HepG2 (cell line): Measurements from ENCODE around the gene ZSCAN21. TPM values are rescaled to one million over a fixed set of nuclear protein-coding genes. Genes with fewer than 3 reads are reported as not detected.

Experiments
- ATAC-seq: fragments of 200-7000 bp; cut with Tn5 transposase; 3 replicates; pipeline ENCODE4 v1.9.1; 2020; ENCODE audit warnings: mild to moderate bottlenecking, moderate library complexity
- BruUV-seq: library from RNA; stranded (reverse); fragments of 400-500 nt; replicated peaks from 2 replicates; lab custom pipeline; 2021; lab: Mats Ljungman, UMichigan
- CTCF ChIA-PET: fragments of 300-600 bp; formaldehyde crosslinking; extraction: SDS; loops from one replicate; lab custom pipeline; 2021; ENCODE audit warnings: low total read pairs, inconsistent platforms, low intra/inter-chr PET ratio; lab: Yijun Ruan, JAX
- POLR2A ChIA-PET: fragments of 350-600 bp; sonication (Branson Sonifier 250); formaldehyde crosslinking; loops from one replicate; lab custom pipeline; 2020; ENCODE audit warnings: antibody characterized with exemption, inconsistent platforms; lab: Yijun Ruan, JAX
- DNase-seq: peaks from one replicate; pipeline ENCODE4 v3.0.0-alpha.2; 2015; ENCODE audit warnings: low spot score
- FAIRE-seq: peaks from 3 replicates; lab custom pipeline; 2011; peaks lifted over from hg19 to GRCh38; lab: Jason Lieb, UNC
- H2AFZ ChIP-seq: one replicate; pipeline ENCODE4 v1.6.1; 2011; ENCODE audit warnings: low read length, inconsistent platforms
- H3K27ac ChIP-seq: fragments of 300-600 bp; 3 replicates; pipeline ENCODE4 v1.8.0; 2011; ENCODE audit warnings: mixed run types, mild to moderate bottlenecking, mixed read lengths, low read length, inconsistent platforms; ENCODE audit not compliant: insufficient read depth; ENCODE audit errors: extremely low read length
- H3K27me3 ChIP-seq, 2 experiments: fragments of 200-600 bp in 1 of 2; 2 replicates in 1 of 2; 3 replicates in 1 of 2; pipeline versions ENCODE4 v1.6.0 to v1.8.0; 2011; ENCODE audit warnings: low read length in 2 of 2, mild to moderate bottlenecking in 2 of 2, moderate library complexity in 2 of 2, inconsistent platforms in 1 of 2; ENCODE audit not compliant: insufficient read depth in 2 of 2, control insufficient read depth in 1 of 2
- H3K36me3 ChIP-seq, 2 experiments: fragments of 200-600 bp in 1 of 2; replicated peaks in 1 of 2; 2 replicates in 1 of 2; 3 replicates in 1 of 2; pipeline versions ENCODE4 v1.5.1 to v1.8.0; 2011; ENCODE audit warnings: low read length in 2 of 2, inconsistent platforms in 1 of 2; ENCODE audit not compliant: insufficient read depth in 2 of 2, control insufficient read depth in 1 of 2
- H3K4me1 ChIP-seq: 2 replicates; pipeline ENCODE4 v1.5.1; 2012; ENCODE audit warnings: low read length, inconsistent platforms; ENCODE audit not compliant: insufficient read depth
- H3K4me2 ChIP-seq: 2 replicates; pipeline ENCODE4 v1.6.0; 2011; ENCODE audit warnings: low read depth, low read length, inconsistent platforms
- H3K4me3 ChIP-seq, 3 experiments: fragments of 200-600 bp in 1 of 3; sonication (generic), shearing (Covaris generic) in 1 of 3; replicated peaks in 1 of 3; 2 replicates each; pipeline ENCODE4 v1.5.1; 2011 to 2016; ENCODE audit warnings: low read length in 3 of 3, inconsistent platforms in 2 of 3, low read depth in 2 of 3, mild to moderate bottlenecking in 2 of 3, control low read depth in 1 of 3, mixed read lengths in 1 of 3; ENCODE audit not compliant: insufficient read depth in 1 of 3
- H3K79me2 ChIP-seq: one replicate; pipeline ENCODE4 v1.6.1; 2011; ENCODE audit warnings: low read length, inconsistent platforms; ENCODE audit not compliant: insufficient read depth
- H3K9ac ChIP-seq: 2 replicates; pipeline ENCODE4 v1.6.0; 2011; ENCODE audit warnings: mild to moderate bottlenecking, low read depth, low read length, inconsistent platforms; ENCODE audit not compliant: insufficient read depth
- H3K9me3 ChIP-seq: 2 replicates; pipeline ENCODE4 v1.5.1; 2012; ENCODE audit warnings: mild to moderate bottlenecking, low read length
- H4K20me1 ChIP-seq: 2 replicates; pipeline ENCODE4 v1.6.0; 2011; ENCODE audit warnings: inconsistent platforms, mild to moderate bottlenecking, low read length, moderate library complexity; ENCODE audit not compliant: insufficient read depth
- AHDC1 ChIP-seq: sonication (generic); formaldehyde crosslinking; IDR thresholded peaks from 2 replicates; pipeline ENCODE4 v1.5.1; 2020; ENCODE audit warnings: mild to moderate bottlenecking, missing genetic modification reagents, borderline replicate concordance
- ARNT ChIP-seq: fragments of 450-650 bp; IDR thresholded peaks from 2 replicates; pipeline ENCODE4 v1.6.1; 2017
- BHLHE40 ChIP-seq: IDR thresholded peaks from 2 replicates; pipeline ENCODE4 v1.6.1; 2011; ENCODE audit warnings: low read length, improper control_type of control experiment
- EED ChIP-seq: sonication (generic); formaldehyde crosslinking; IDR thresholded peaks from 2 replicates; pipeline ENCODE4 v1.5.0; 2020; ENCODE audit warnings: mild to moderate bottlenecking, missing genetic modification reagents
- NR0B2 ChIP-seq: sonication (generic); formaldehyde crosslinking; IDR thresholded peaks from 2 replicates; pipeline ENCODE4 v1.4.0; 2020; ENCODE audit warnings: mild to moderate bottlenecking, missing genetic modification reagents
- RBAK ChIP-seq: sonication (generic); formaldehyde crosslinking; IDR thresholded peaks from 2 replicates; pipeline ENCODE4 v1.5.1; 2020; ENCODE audit warnings: mild to moderate bottlenecking, missing genetic modification reagents
- RBM22 ChIP-seq: fragments of 200-400 bp; formaldehyde crosslinking; optimal IDR thresholded peaks from 2 replicates; pipeline ENCODE3; 2017; ENCODE audit warnings: mild to moderate bottlenecking, low read length, moderate library complexity
- TEAD3 ChIP-seq: optimal IDR thresholded peaks from 2 replicates; pipeline ENCODE3; 2016; ENCODE audit warnings: borderline replicate concordance
- TMF1 ChIP-seq: sonication (generic); formaldehyde crosslinking; IDR thresholded peaks from 2 replicates; pipeline ENCODE4 v1.8.1; 2022; ENCODE audit warnings: low read depth, missing genetic modification reagents
- ZHX2 ChIP-seq, 2 experiments: sonication (generic) in 1 of 2; formaldehyde crosslinking in 1 of 2; IDR thresholded peaks; 2 replicates each; pipeline versions ENCODE4 v1.6.1 to v1.9.0; 2014 to 2022; ENCODE audit warnings: antibody characterized with exemption in 1 of 2, borderline replicate concordance in 1 of 2, inconsistent platforms in 1 of 2, low read depth in 1 of 2, missing genetic modification reagents in 1 of 2
- ZNF354B ChIP-seq: sonication (generic); formaldehyde crosslinking; IDR thresholded peaks from 2 replicates; pipeline ENCODE4 v1.8.0; 2022; ENCODE audit warnings: mild to moderate bottlenecking, missing genetic modification reagents
- ZNF44 ChIP-seq: sonication (generic); formaldehyde crosslinking; IDR thresholded peaks from 2 replicates; pipeline ENCODE4 v1.5.1; 2020; ENCODE audit warnings: mild to moderate bottlenecking, missing genetic modification reagents
- WGBS: methylation state at CpG from one replicate; pipeline ENCODE4 v1.1.6; 2017; ENCODE audit warnings: low lambda C conversion rate; 5-methylcytosine and 5-hydroxymethylcytosine counted together
- in situ Hi-C: cut with HindIII; loops from 2 replicates; pipeline ENCODE4 v1.10.0; 2017; ENCODE audit warnings: low pct_unique_long_range_greater_than_20kb; ENCODE audit not compliant: extremely low pct_ligation_motif_present
- intact Hi-C: fragments of 100-400 bp; cut with micrococcal nuclease; formaldehyde crosslinking; loops from one replicate; pipeline ENCODE4 v1.10.0; 2022; ENCODE audit not compliant: unreplicated experiment
- polyA plus RNA-seq, 8 experiments: library from polyadenylated mRNA; depleted of rRNA in 3 of 8; stranded (reverse) in 7 of 8; unstranded in 1 of 8; fragments of >200 nt; fragmentation: Illumina TruSeq in 4 of 8; extraction: Trizol in 4 of 8; gene quantifications; 2 replicates each; pipeline versions ENCODE4 v1.2.1 to v1.2.3, GENCODE V29; 2011 to 2016; ENCODE audit warnings: low read depth in 4 of 8, missing spikeins in 1 of 8, mixed read lengths in 1 of 8; ENCODE audit not compliant: insufficient read depth in 1 of 8
- total RNA-seq, 5 experiments: library from RNA; depleted of rRNA; stranded (reverse); fragments of >200 nt; fragmentation: Illumina TruSeq; extraction: Trizol; gene quantifications; 2 replicates each; pipeline ENCODE4 v1.2.3, GENCODE V29; 2016; ENCODE audit warnings: low read depth in 1 of 5

Gene ZSCAN21
- total and polyA plus RNA-seq, 2 of the 13 experiments (the other 11 are each of a cell fraction or from before 2014, with no cell fraction given): 7.0 to 10.0 TPM

GRCh38 chr7:100029596-100029995 is 20.0 kb upstream of the ZSCAN21 start (continued):
- TF ChIP-seq ZHX2 (IDR thresholded peaks at IDR 0.05; ENCODE audit: low read depth) (no peak), ZHX2 (CRISPR knock-in tag; IDR thresholded peaks at IDR 0.05; ENCODE audit: borderline replicate concordance) (no peak), TEAD3 (CRISPR knock-in tag) (no peak), ZNF44 (CRISPR knock-in tag) (no peak), BHLHE40 (no peak), ARNT (no peak), ZNF354B (CRISPR knock-in tag) (no peak)

GRCh38 chr7:100033526-100033925 is 16.0 kb upstream of the ZSCAN21 start:
- CTCF ChIA-PET: no interaction called here
- H2AFZ ChIP-seq: no peak overlapping the region
- peaks cover 4% of the 10 kb centered on the region for H3K79me2 ChIP-seq
- no peak overlapping the region for H3K27ac ChIP-seq
- H3K9ac ChIP-seq: no peak overlapping the region
- no peak overlapping the region for H3K4me2 ChIP-seq
- intact Hi-C loops (no loop called here), in situ Hi-C loops (no loop called here)
- no peaks in the 10 kb centered on the region for H4K20me1 ChIP-seq
- no peak for ATAC-seq
- no peaks in the 10 kb centered on the region for H3K9me3 ChIP-seq
- H3K4me3 ChIP-seq: no peak overlapping the region
- DNase-seq: no peak
- no TSS peak for BruUV-seq
- WGBS: over 99% methylated on average over 6 of the region's 6 CpGs
- H3K36me3 ChIP-seq: peaks cover 27 to 59% of the 10 kb centered on the region in 2 experiments
- peaks cover 34% of the 10 kb centered on the region for H3K4me1 ChIP-seq
- FAIRE-seq: no peak
- no peaks in the 10 kb centered on the region for H3K27me3 ChIP-seq
- POLR2A ChIA-PET: interaction anchor here (1.3 kb wide), 1 partner anchor 9 kb away, joined by 5 read pairs; no protein-coding TSS in a partner anchor
- peak; percentile 64 for TF ChIP-seq RBM22
- no peak for TF ChIP-seq NR0B2
- no peak for TF ChIP-seq EED (CRISPR knock-in tag)
- TF ChIP-seq TMF1 (CRISPR knock-in tag): no peak
- no peak for TF ChIP-seq AHDC1 (CRISPR knock-in tag)
- TF ChIP-seq RBAK (CRISPR knock-in tag): no peak
